SK-N-SH (cell line): ENCODE data around the gene TRDMT1.

ENCODE experiments used
- EP300 ChIP-seq, 2 experiments: IDR thresholded peaks; 2 replicates each; pipeline versions ENCODE4 v1.4.0 to v1.6.1; 2012; ENCODE audit warnings: borderline replicate concordance in 1 of 2, low read depth in 1 of 2, low read length in 1 of 2
- EZH2phosphoT487 ChIP-seq: fragments of 200-600 bp; sonication (generic); IDR thresholded peaks from 2 replicates; pipeline ENCODE4 v1.6.1; 2017; ENCODE audit warnings: low read depth, mixed run types, mild to moderate bottlenecking, antibody characterized with exemption, moderate library complexity, borderline replicate concordance
- FOXM1 ChIP-seq: IDR thresholded peaks from 2 replicates; pipeline ENCODE4 v1.4.0; 2012; ENCODE audit warnings: low read depth, mild to moderate bottlenecking
- GATA2 ChIP-seq: sonication (generic); formaldehyde crosslinking; IDR thresholded peaks from 2 replicates; pipeline ENCODE4 v1.5.0; 2020; ENCODE audit warnings: mild to moderate bottlenecking, missing genetic modification reagents
- MXI1 ChIP-seq: IDR thresholded peaks from 2 replicates; pipeline ENCODE4 v1.6.1; 2012; ENCODE audit warnings: mild to moderate bottlenecking, low read depth, low read length, improper control_type of control experiment
- NFIC ChIP-seq: IDR thresholded peaks from 2 replicates; pipeline ENCODE4 v1.4.0; 2012; ENCODE audit warnings: borderline replicate concordance
- NRF1 ChIP-seq: IDR thresholded peaks from 2 replicates; pipeline ENCODE4 v1.6.1; 2012; ENCODE audit warnings: low read depth, mild to moderate bottlenecking, low read length
- POLR2AphosphoS5 ChIP-seq: IDR thresholded peaks from 2 replicates; pipeline ENCODE4 v1.6.1; 2012; ENCODE audit warnings: low read depth, low read length
- RCOR1 ChIP-seq: fragments of 150-350 bp; IDR thresholded peaks from 2 replicates; pipeline ENCODE4 v1.6.1; 2017; ENCODE audit warnings: antibody characterized with exemption, low read length
- RXRA ChIP-seq: IDR thresholded peaks from 2 replicates; pipeline ENCODE4 v1.4.0; 2012; ENCODE audit warnings: low read depth, mild to moderate bottlenecking, borderline replicate concordance
- TF ChIP-seq, protein P1 (sequence below): fragments of 200-600 bp; sonication (generic); IDR thresholded peaks from 2 replicates; pipeline ENCODE4 v1.6.1; 2017; ENCODE audit warnings: antibody characterized with exemption, mild to moderate bottlenecking, moderate library complexity
- TF ChIP-seq, protein P2 (sequence below): IDR thresholded peaks from 2 replicates; pipeline ENCODE4 v1.4.0; 2012; ENCODE audit warnings: low read depth, borderline replicate concordance
- TF ChIP-seq, protein P3 (sequence below): IDR thresholded peaks from 2 replicates; pipeline ENCODE4 v1.4.0; 2012; ENCODE audit warnings: low read depth

DNA sequence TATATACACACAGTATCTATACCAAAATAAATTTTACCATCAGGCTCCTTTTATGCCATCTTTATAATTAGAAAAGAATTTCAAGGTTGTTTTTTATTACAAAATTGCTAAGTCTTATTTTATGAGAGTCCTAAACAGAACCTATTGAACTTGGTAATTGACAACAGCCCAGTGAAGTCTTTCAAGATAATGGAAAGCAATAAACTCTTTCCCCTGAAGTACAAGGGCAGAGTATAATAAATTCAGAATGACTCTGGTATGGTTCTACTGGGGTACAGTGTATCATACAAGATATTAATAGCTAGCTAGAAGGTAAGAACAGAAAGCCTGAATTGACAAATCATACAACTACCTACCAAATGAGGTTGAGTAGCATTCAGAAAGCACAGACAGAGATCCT, 45.6 kb downstream of the TRDMT1 start:
- no peak for TF ChIP-seq POLR2AphosphoS5
- TF ChIP-seq FOXM1 = no peak
- TF ChIP-seq, protein P1, sequence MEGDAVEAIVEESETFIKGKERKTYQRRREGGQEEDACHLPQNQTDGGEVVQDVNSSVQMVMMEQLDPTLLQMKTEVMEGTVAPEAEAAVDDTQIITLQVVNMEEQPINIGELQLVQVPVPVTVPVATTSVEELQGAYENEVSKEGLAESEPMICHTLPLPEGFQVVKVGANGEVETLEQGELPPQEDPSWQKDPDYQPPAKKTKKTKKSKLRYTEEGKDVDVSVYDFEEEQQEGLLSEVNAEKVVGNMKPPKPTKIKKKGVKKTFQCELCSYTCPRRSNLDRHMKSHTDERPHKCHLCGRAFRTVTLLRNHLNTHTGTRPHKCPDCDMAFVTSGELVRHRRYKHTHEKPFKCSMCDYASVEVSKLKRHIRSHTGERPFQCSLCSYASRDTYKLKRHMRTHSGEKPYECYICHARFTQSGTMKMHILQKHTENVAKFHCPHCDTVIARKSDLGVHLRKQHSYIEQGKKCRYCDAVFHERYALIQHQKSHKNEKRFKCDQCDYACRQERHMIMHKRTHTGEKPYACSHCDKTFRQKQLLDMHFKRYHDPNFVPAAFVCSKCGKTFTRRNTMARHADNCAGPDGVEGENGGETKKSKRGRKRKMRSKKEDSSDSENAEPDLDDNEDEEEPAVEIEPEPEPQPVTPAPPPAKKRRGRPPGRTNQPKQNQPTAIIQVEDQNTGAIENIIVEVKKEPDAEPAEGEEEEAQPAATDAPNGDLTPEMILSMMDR = no peak
- TF ChIP-seq GATA2 (CRISPR knock-in tag) = no peak
- no peak for TF ChIP-seq MXI1
- TF ChIP-seq EZH2phosphoT487 = no peak
- TF ChIP-seq NRF1 = no peak
- no peak for TF ChIP-seq NFIC
- TF ChIP-seq, protein P2, sequence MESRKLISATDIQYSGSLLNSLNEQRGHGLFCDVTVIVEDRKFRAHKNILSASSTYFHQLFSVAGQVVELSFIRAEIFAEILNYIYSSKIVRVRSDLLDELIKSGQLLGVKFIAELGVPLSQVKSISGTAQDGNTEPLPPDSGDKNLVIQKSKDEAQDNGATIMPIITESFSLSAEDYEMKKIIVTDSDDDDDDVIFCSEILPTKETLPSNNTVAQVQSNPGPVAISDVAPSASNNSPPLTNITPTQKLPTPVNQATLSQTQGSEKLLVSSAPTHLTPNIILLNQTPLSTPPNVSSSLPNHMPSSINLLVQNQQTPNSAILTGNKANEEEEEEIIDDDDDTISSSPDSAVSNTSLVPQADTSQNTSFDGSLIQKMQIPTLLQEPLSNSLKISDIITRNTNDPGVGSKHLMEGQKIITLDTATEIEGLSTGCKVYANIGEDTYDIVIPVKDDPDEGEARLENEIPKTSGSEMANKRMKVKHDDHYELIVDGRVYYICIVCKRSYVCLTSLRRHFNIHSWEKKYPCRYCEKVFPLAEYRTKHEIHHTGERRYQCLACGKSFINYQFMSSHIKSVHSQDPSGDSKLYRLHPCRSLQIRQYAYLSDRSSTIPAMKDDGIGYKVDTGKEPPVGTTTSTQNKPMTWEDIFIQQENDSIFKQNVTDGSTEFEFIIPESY = no peak
- no peak for TF ChIP-seq EP300 (IDR thresholded peaks at IDR 0.05; ENCODE audit: borderline replicate concordance in 1 of 2, low read depth in 1 of 2, low read length in 1 of 2)
- no peak for TF ChIP-seq RXRA
- TF ChIP-seq, protein P3, sequence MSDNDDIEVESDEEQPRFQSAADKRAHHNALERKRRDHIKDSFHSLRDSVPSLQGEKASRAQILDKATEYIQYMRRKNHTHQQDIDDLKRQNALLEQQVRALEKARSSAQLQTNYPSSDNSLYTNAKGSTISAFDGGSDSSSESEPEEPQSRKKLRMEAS = no peak
- no peak for TF ChIP-seq RCOR1
